ENCODE measurements around the gene NHLRC4.

The NHLRC4 gene

GRCh38 chr16:534135-534534 lies 32.7 kb upstream of the NHLRC4 start:
- no peak overlapping the region for H3K27ac ChIP-seq (ENCODE audit: low read depth, low read length)
- peaks cover 99% of the 10 kb centered on the region for H3K79me2 ChIP-seq (ENCODE audit: control insufficient read depth, low read length)
- H3K4me3 ChIP-seq (ENCODE audit: low read length), result no peak overlapping the region
- no peaks in the 10 kb centered on the region for H3K27me3 ChIP-seq (ENCODE audit: control insufficient read depth, low read length)
- H3K9me3 ChIP-seq (ENCODE audit: control insufficient read depth, insufficient read depth, low read length), result no peaks in the 10 kb centered on the region
- H3K36me3 ChIP-seq (ENCODE audit: control insufficient read depth, low read length), result peaks cover 46% of the 10 kb centered on the region
- H3K4me2 ChIP-seq (ENCODE audit: low read length), result no peak overlapping the region
- H3F3A ChIP-seq (ENCODE audit: control insufficient read depth, insufficient read depth), result no peaks in the 10 kb centered on the region
- H4K20me1 ChIP-seq (ENCODE audit: control insufficient read depth, insufficient read depth, low read depth, low read length), result peaks cover 14% of the 10 kb centered on the region
- no peaks in the 10 kb centered on the region for H3K9me2 ChIP-seq (replicated peaks; ENCODE audit: control insufficient read depth, low read length)
- no peak for TF ChIP-seq EZH2phosphoT487 (IDR thresholded peaks at IDR 0.05; ENCODE audit: borderline replicate concordance, low read length)
- no peak for TF ChIP-seq CTCF (IDR thresholded peaks at IDR 0.05; ENCODE audit: low read depth, low read length, poor library complexity, severe bottlenecking)
- peaks cover 9% of the 10 kb centered on the region for H3K4me1 ChIP-seq (ENCODE audit: control insufficient read depth, low read length)

GRCh38 chr16:534856-535445 lies 31.9 kb upstream of the NHLRC4 start:
- H3K36me3 ChIP-seq (ENCODE audit: control insufficient read depth, low read length), result peaks cover 39% of the 10 kb centered on the region
- H3K4me2 ChIP-seq (ENCODE audit: low read length), result no peak overlapping the region
- no peaks in the 10 kb centered on the region for H3F3A ChIP-seq (ENCODE audit: control insufficient read depth, insufficient read depth)
- peaks cover 6% of the 10 kb centered on the region for H4K20me1 ChIP-seq (ENCODE audit: control insufficient read depth, insufficient read depth, low read depth, low read length)
- no peaks in the 10 kb centered on the region for H3K9me3 ChIP-seq (ENCODE audit: control insufficient read depth, insufficient read depth, low read length)
- H3K4me3 ChIP-seq (ENCODE audit: low read length), result no peak overlapping the region
- no peak overlapping the region for H3K27ac ChIP-seq (ENCODE audit: low read depth, low read length)
- peaks cover 99% of the 10 kb centered on the region for H3K79me2 ChIP-seq (ENCODE audit: control insufficient read depth, low read length)
- H3K9me2 ChIP-seq (replicated peaks; ENCODE audit: control insufficient read depth, low read length), result no peaks in the 10 kb centered on the region
- no peak for TF ChIP-seq EZH2phosphoT487 (IDR thresholded peaks at IDR 0.05; ENCODE audit: borderline replicate concordance, low read length)
- no peak for TF ChIP-seq CTCF (IDR thresholded peaks at IDR 0.05; ENCODE audit: low read depth, low read length, poor library complexity, severe bottlenecking)
- H3K4me1 ChIP-seq (ENCODE audit: control insufficient read depth, low read length), result peaks cover 1% of the 10 kb centered on the region; the same call in 1 of the 2 replicates
- no peaks in the 10 kb centered on the region for H3K27me3 ChIP-seq (ENCODE audit: control insufficient read depth, low read length)

GRCh38 chr16:535446-536405 lies 31.1 kb upstream of the NHLRC4 start:
- H3K79me2 ChIP-seq (ENCODE audit: control insufficient read depth, low read length), result peaks cover 99% of the 10 kb centered on the region
- no peak overlapping the region for H3K4me3 ChIP-seq (ENCODE audit: low read length)
- no peak overlapping the region for H3K4me2 ChIP-seq (ENCODE audit: low read length)
- H3K36me3 ChIP-seq (ENCODE audit: control insufficient read depth, low read length), result peaks cover 36% of the 10 kb centered on the region; the same call in 1 of the 2 replicates
- H4K20me1 ChIP-seq (ENCODE audit: control insufficient read depth, insufficient read depth, low read depth, low read length), result no peaks in the 10 kb centered on the region; the same call in none of the 2 replicates
- no peaks in the 10 kb centered on the region for H3K4me1 ChIP-seq (ENCODE audit: control insufficient read depth, low read length)
- H3F3A ChIP-seq (ENCODE audit: control insufficient read depth, insufficient read depth), result no peaks in the 10 kb centered on the region
- no peaks in the 10 kb centered on the region for H3K9me2 ChIP-seq (replicated peaks; ENCODE audit: control insufficient read depth, low read length)
- no peaks in the 10 kb centered on the region for H3K27me3 ChIP-seq (ENCODE audit: control insufficient read depth, low read length)
- TF ChIP-seq CTCF (IDR thresholded peaks at IDR 0.05; ENCODE audit: low read depth, low read length, poor library complexity, severe bottlenecking) (no peak), EZH2phosphoT487 (IDR thresholded peaks at IDR 0.05; ENCODE audit: borderline replicate concordance, low read length) (no peak)
- no peak overlapping the region for H3K27ac ChIP-seq (ENCODE audit: low read depth, low read length)
- H3K9me3 ChIP-seq (ENCODE audit: control insufficient read depth, insufficient read depth, low read length), result no peaks in the 10 kb centered on the region
